ENCODE measurements around the gene IDI1.
"Not testable (repeated sequence)": the region's sequence is repeated elsewhere in the genome, so short reads cannot be mapped to it uniquely, and the experiment has no call there.

IDI1 gene

GRCh38 chr10:1026578-1026977 lies 22.3 kb downstream of the IDI1 start:
- no peak for DNase-seq

DNA sequence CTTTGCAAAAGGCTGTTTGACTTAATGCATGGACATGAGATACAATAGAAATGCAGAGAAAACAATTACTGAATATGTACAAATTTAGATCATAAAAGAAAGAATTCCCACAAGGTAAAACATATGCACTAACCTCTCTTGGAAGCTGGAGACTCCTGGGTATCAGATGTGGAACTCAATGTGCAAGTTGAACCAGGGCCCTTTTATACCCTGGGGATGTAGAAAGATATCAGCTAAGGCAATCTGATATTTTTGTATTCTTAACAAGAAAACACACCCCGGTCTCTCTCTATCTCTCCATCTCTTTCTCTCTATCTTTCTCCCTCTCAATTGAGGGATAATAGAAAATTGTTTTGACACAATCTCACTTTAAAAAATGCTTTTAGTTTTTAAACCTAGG lies 23.2 kb downstream of the IDI1 start, which contains the start of gene IDI2:
TSS of gene IDI2 (minus strand) at position 177 of the 400 bp plus-strand sequence. CDS start 1,136 bp downstream, outside the sequence.
- no peak for DNase-seq

DNA sequence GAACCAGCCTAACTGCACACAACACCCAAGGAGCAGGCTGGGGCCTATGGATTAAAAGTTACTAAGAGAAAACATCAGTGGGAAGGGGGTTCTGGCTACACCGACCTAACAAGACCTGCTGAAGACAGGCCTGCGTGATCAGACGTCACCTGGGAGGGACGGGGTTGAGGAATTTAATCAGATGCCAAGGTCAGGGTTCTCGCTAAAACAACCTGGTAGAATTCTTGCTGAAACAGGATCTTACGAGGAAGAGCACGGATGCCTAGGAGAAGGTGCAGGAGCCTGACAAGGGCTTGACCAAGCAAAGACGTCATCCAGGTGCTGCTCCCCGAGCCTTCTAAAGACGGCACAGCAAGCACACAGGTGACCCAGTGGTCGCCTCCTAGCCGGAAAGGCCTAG lies 24.8 kb downstream of the IDI1 start:
- no peak for DNase-seq

DNA sequence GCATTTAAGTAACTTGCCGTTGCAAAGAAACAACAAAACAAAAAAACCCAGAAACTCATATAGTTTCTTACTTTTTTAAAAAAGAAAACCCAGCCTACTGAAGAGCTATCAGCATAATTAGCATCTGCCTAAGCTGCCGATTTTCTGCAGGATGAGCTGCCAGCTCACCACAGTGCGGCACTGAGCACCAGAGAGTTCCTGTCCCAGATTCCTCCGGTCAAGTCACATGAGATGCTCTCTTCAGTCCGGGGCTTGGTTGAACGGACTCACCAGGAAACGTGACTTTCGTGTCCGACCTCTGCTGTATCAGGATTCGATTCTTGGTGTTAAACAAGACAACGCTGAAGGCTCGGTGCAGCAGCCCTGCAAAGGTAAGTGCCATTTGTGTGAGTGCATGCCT lies 26.5 kb downstream of the IDI1 start:
- DNase-seq, result no peak

DNA sequence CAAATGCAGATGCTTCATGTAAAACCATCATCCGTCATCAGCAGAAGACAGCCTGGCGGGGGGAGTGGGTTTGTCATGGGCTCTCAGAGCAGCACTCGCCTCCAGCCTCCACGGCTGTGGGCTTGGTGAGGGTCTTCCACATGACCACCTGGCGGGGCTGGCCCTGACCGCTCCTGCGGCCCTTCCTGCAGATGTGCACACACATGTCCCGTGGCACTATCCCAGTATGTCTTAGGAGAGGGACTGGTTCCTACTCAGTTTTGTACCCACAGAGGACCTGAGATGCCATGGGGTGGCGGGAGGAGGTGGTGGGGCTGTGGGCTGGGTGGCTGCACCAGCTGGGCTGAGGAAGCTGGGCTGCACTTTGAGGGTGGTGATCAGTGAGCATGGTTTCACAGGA lies 28.0 kb downstream of the IDI1 start:
- no peak for DNase-seq

DNA sequence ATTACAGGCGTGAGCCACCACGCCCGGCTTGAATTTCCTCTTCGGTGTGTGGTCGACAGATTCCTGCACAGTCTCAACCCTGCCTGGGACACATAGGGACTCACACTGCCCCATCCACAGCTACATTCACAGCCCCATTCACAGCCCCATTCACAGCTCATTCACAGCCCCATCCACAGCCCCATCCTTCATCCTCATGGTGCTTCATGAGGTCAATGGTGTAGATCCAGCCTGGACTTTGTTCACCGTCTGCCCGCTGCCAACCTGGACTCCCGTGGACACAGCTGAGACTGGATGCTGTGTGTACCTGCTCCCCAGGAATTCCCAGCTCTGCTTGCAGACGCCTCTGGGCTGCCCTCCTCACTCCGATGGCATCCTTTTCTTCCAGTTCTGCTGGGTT lies 28.5 kb downstream of the IDI1 start:
- no peak for DNase-seq

DNA sequence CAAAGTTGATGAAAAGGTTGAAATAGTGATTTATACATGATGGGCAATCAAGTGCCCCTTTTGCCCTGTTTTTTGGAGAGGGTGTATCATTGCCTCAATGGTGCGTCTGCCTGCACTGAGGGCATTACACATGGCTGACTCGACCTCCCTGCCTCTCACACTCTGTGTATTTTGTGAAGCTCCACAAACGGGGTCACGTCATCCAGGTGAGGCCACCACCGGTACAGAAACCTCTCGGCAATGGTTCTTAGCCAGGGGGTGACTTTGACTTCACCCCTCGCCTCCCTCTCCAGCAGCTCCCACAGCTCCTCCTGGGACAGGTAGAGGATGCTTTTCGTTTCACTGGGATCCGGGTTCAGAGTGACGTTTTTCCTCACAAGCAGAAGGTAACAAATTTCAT lies 29.6 kb downstream of the IDI1 start:
- DNase-seq, result no peak

DNA sequence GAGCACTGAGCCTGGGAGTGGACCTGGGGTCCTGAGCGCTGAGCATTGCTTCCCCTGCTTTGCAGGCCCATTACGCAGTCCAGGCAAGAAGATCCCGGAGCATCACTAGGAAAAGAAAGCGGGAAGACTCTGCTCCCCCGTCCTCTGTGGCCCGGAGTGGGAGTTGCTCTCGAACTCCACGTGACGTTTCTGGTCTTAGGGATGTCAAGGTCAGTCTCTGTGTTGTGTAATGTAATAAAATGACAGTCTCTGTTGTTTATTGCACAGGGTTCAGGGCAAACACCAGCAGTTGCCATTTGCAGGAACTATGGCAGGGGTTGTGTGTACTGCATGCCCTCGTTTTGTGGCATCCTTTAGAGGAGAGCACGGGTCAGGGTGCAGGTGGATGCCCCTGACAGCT lies 33.2 kb downstream of the IDI1 start:
- DNase-seq, result no peak

GRCh38 chr10:1011696-1012095 lies 37.2 kb downstream of the IDI1 start:
- no peak for DNase-seq

- DNase-seq, result no peak
Measured at GRCh38 chr10:1010703-1011102, 38.2 kb downstream of the IDI1 start.

GRCh38 chr10:1009947-1010346 lies 39.0 kb downstream of the IDI1 start:
- DNase-seq, result not testable (repeated sequence)

GRCh38 chr10:1009071-1009494 lies 39.8 kb downstream of the IDI1 start:
- no peak for DNase-seq

DNA sequence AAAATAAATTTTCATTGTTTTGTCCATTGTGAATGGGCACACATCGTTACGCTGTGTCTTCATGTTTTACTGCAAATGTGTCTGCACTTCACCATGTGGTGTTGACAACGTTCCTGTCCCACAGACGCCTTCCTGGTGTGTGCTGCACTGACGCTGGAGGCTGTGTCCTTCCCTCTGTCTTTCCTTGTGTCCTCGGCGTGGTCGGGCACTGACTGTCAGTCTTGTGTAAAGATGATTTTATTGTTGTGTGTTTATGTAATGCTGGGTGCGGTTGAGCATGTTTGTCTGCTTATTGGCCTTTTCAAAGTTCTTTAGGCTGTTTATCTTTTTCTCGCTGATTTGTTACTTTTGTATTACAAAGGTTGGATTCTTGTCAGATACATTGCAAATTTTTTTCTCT lies 41.3 kb downstream of the IDI1 start:
- no peak for DNase-seq

DNA sequence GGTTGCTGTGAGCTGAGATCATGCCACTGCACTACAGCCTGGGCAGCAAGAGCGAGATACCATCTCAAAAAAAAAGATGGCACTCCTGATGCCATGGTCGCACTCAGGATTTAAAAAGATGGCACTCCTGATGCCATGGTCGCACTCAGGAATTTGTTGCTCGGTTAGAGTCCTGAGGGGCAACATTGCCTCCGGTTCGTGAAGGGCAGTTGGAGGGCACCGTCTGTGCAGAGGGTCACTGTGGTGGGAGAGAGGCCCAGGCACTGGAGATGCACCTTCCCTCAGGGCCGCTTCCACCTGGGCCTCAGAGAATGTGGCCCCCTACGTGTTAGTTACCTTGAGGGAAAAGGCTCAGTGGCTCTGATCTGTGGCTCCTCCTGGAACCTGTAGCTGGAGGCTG lies 42.3 kb downstream of the IDI1 start:
- DNase-seq, result no peak

DNA sequence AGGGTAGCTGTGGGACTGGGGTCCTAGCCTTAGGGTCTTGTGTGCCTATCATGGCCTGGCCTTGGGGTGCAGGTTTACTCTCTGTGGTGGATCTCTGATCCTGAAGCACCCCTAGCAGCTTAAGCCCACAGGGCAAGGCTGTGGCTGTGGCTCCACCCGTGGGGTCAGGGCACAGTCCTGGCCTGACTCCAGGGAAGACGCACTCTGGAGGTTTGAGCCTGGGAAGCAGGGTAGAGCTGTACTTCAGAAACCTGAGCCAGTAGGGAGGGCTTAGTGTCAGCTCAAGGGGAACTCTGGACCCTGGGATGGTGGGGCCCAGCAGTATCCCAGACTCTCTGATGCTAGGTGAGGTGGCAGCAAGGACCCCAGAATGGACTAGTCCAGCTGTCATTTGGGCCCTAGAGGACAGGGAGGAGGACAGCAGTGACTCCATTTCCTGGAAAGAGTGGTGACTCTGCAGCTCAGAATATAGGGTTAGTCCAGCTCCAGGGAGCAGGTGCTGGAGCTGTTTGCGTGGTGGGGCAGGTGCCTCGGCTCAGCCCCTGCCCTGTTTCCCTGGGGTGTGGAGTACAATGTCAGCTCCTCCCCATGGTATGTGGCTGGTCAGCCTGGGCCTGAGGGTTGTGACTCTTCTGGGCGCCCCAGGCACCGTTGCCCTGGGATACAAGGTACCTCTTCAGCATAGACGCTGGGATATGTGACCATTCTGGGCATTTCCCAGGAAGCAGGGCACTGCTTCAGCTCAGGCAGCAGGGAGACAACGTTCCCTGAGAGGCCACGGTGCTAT lies 44.8 kb downstream of the IDI1 start:
- no peak for DNase-seq

- DNase-seq, result no peak
Measured at GRCh38 chr10:1002425-1003006, 46.4 kb downstream of the IDI1 start.

GRCh38 chr10:997266-998022 lies 51.5 kb downstream of the IDI1 start:
- no peak for DNase-seq

DNA sequence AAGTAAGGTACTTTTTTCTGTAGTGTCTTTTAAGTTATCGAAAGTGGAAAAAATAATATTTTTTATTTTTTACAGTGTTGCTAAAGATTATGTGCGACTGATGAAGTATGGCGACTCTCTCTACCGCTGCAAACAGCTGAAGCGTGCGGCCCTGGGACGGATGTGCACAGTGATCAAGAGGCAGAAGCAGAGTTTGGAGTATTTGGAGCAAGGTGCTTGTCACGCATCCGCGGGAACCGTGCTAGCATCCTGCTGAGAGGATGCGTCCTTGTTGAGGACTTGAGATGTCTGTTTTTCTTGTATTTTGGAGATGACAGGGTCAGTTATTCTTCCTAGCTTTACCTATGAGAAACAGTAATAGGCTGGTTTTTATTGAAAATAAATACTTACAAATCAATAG lies 52.9 kb downstream of the IDI1 start:
- DNase-seq, result no peak

- DNase-seq, result no peak
Measured at GRCh38 chr10:995559-995926, 53.4 kb downstream of the IDI1 start.

DNA sequence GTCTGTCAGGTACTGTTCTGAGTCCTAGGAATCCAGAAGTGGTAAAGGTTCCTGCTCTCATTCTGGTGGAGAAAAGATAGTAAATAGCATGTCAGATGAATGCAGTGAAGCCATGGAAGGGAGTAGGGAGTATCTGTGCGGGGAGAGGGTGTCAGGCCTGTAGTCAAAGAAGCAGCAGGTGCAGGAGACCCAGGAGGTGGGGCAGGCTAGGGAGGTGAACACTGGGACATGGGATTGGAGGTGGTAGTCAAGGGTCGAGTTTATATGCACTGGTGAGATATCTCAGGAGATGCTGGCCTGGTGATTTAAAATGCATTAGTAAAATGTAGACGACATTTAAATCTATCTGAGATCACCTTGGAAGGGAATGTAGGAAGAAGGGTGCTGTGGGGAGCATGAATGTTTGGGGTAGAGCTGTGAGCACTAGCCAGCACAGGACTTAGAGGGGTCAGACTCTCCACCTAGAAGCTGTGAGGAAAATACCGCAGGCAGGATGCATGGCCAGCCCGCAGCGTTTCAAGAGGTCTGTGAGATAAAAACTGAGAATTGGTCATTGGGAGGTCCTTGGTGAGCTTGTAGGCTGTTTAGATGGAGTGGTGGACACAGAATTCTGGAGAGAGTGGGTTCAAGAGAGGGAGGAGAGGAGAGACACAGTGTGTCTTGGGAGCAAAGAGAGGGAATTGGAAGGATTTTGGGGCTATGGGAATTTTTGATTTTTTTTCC lies 53.9 kb downstream of the IDI1 start:
- no peak for DNase-seq

GRCh38 chr10:992871-993270 lies 56.0 kb downstream of the IDI1 start:
- DNase-seq, result no peak

- DNase-seq, result no peak
Measured at GRCh38 chr10:992467-992866, 56.5 kb downstream of the IDI1 start.

DNA sequence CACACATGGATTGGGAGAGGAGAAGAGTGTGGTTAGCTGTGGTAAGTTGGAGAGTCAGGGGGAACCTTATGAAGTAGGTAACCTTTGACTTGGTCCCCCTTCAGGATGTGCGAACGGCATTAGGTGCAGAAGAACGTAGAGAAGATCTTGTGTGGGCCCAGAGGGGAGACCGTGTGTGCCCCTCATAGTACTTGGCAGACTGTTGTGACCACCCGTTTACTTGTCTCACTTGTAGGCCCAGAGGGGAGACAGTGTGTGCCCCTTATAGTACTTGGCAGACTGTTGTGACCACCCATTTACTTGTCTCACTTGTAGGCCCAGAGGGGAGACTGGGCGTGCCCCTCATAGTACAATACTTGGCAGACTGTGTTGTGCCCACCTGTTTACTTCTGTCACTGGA lies 58.1 kb downstream of the IDI1 start:
- no peak for DNase-seq
